ENCODE data around the gene COPS4.
"Not testable (repeated sequence)": the region's sequence is repeated elsewhere in the genome, so short reads cannot be mapped to it uniquely, and the experiment has no call there.

The COPS4 gene

DNA sequence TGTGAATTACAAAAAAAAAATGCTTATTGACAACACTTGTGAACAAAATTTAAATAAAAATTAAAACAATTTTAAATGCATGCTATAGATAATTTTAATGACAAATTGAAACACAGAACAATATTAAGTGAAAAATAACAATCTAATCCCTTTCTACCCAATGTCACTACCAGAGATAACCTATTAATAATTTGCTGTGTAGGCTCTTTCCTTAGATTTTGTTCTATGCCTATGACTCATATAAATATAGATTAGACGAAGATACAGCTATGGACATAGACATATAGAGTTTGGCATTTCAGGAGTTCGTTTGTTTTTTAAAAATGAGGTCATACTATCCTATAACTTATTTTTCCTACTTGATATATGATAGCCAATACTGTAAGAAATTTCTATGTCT, 61.4 kb downstream of the COPS4 start:
- no peaks in the 10 kb centered on the region for H3K36me3 ChIP-seq (ENCODE audit: insufficient read depth, low read depth, low read length)
- H3K9ac ChIP-seq (ENCODE audit: low read depth, low read length) = no peak overlapping the region

GRCh38 chr4:83104991-83105390, 70.0 kb downstream of the COPS4 start:
- Histone ChIP-seq H3K9ac (ENCODE audit: low read depth, low read length) (no peak overlapping the region), H3K4me1 (ENCODE audit: insufficient read depth, low read length) (no peaks in the 10 kb centered on the region), H3K9me3 (ENCODE audit: insufficient read depth, low read depth, low read length) (no peaks in the 10 kb centered on the region), H3K36me3 (ENCODE audit: insufficient read depth, low read depth, low read length) (no peaks in the 10 kb centered on the region), H3K27ac (ENCODE audit: low read length) (no peak overlapping the region), H3K27me3 (ENCODE audit: insufficient read depth, low read length) (peaks cover 14% of the 10 kb centered on the region), H3K4me3 (ENCODE audit: low read length) (no peak overlapping the region)

More for the DNA sequence above, 61.4 kb downstream of the COPS4 start:
- no peak overlapping the region for H3K27ac ChIP-seq (ENCODE audit: low read length)
- H3K4me1 ChIP-seq (ENCODE audit: insufficient read depth, low read length) = no peaks in the 10 kb centered on the region
- no peaks in the 10 kb centered on the region for H3K27me3 ChIP-seq (ENCODE audit: insufficient read depth, low read length)
- H3K9me3 ChIP-seq (ENCODE audit: insufficient read depth, low read depth, low read length) = no peaks in the 10 kb centered on the region
- no peak overlapping the region for H3K4me3 ChIP-seq (ENCODE audit: low read length)

DNA sequence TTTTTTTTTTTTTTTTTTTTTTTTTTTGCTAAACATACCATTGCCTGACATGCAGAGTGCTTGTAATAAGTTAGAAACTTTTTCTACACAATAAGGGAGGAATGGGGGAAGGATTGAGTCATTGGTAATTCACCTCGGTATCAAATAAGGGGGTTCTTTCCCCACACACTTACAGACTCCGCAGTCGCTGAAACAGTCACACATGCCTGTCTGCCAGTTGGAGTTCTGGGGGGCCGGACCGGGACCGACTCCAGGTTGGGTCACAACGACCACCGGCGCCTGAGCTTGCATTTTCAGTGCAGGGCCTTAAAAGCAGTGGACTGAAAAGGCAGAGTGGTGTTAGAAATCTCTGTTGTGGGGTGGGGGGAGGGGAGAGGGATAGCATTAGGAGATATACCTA, 72.6 kb downstream of the COPS4 start:
- no peaks in the 10 kb centered on the region; the same call in 1 of the 2 replicates for H3K4me1 ChIP-seq (ENCODE audit: insufficient read depth, low read length)
- H3K27ac ChIP-seq (ENCODE audit: low read length) = no peak overlapping the region
- H3K36me3 ChIP-seq (ENCODE audit: insufficient read depth, low read depth, low read length) = no peaks in the 10 kb centered on the region
- H3K9me3 ChIP-seq (ENCODE audit: insufficient read depth, low read depth, low read length) = no peaks in the 10 kb centered on the region
- H3K27me3 ChIP-seq (ENCODE audit: insufficient read depth, low read length) = peaks cover 14% of the 10 kb centered on the region
- H3K4me3 ChIP-seq (ENCODE audit: low read length) = no peak overlapping the region
- H3K9ac ChIP-seq (ENCODE audit: low read depth, low read length) = no peak overlapping the region

DNA sequence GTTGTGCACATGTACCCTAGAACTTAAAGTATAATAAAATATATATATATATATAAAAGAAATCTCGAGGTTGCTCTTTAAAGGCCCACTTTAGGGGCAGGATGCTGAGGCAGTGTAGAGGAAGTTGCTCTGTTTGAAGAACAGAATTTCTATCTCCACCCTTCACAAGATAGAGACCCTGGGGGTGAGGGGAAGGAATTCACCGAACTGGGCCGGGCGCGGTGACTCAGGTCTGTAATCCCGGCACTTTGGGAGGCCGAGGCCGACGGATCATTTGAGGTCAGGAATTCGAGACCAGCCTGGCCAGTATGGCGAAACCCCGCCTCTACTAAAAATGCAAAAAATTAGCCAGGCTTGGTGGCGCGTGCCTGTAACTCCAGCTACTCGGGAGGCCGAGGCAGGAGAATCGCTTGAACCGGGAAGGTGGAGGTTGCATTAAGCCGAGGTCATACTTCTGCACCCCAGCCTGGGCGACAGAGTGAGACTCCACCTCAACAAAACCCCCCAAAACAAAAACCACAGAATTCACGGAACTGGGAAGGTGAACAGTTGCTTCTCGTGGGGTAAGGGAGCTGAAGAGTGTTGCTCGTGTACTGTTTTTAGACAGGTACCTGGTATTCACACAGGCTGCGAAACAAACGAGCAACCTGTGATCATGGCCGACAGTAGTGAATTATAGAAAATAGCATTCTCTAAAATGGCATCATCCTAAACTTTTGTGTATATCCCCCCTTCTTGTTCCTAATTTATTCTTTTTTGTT, 73.3 kb downstream of the COPS4 start:
- peaks cover 14% of the 10 kb centered on the region for H3K27me3 ChIP-seq (ENCODE audit: insufficient read depth, low read length)
- H3K9ac ChIP-seq (ENCODE audit: low read depth, low read length) = no peak overlapping the region
- H3K4me3 ChIP-seq (ENCODE audit: low read length) = no peak overlapping the region
- H3K4me1 ChIP-seq (ENCODE audit: insufficient read depth, low read length) = no peaks in the 10 kb centered on the region; the same call in 1 of the 2 replicates
- H3K9me3 ChIP-seq (ENCODE audit: insufficient read depth, low read depth, low read length) = no peaks in the 10 kb centered on the region
- no peaks in the 10 kb centered on the region for H3K36me3 ChIP-seq (ENCODE audit: insufficient read depth, low read depth, low read length)
- H3K27ac ChIP-seq (ENCODE audit: low read length) = no peak overlapping the region

- peak overlapping the region; percentile 38; the same call in 1 of the 2 replicates for H3K9ac ChIP-seq (ENCODE audit: low read depth, low read length)
- H3K36me3 ChIP-seq (ENCODE audit: insufficient read depth, low read depth, low read length) = no peaks in the 10 kb centered on the region
- H3K27me3 ChIP-seq (ENCODE audit: insufficient read depth, low read length) = peaks cover 14% of the 10 kb centered on the region
- no peak overlapping the region for H3K27ac ChIP-seq (ENCODE audit: low read length)
- peak overlapping the region; percentile 62 for H3K4me3 ChIP-seq (ENCODE audit: low read length)
- no peaks in the 10 kb centered on the region for H3K9me3 ChIP-seq (ENCODE audit: insufficient read depth, low read depth, low read length)
- H3K4me1 ChIP-seq (ENCODE audit: insufficient read depth, low read length) = peaks cover 3% of the 10 kb centered on the region
Measured at GRCh38 chr4:83109480-83110222, 74.7 kb downstream of the COPS4 start.

DNA sequence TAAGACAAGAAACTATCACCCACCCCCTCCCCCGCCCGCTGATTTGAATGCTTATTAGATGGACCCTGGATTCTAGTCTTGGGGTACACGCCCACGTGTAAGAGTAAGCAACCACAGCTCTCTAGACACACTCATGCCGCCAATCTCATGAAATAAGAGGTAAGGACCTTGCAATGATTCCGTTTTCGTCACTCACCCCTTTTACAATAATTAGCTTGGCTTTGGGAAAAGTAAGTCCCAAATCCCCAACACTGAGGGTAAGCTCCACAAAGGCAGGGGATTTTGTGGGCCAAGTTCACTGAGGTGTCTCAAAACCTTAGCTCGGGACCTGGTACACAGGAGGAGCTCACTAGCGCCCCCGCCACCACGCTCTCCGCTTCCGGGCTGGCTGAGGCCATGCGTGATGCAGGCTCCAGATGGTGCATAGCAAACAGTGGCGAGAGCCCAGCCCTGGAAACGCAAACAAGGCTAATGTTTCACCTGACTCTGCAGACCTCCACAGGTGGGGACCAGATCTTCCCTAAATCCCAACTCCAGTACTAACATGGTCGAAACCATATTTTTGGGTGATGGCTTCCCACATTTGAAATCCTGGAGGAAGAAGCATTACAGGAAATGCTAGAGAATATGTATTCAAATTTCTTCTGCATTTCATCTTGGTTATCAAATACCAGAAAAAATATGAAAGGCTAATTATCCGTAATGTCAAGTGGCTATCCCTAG, 75.4 kb downstream of the COPS4 start:
- Histone ChIP-seq H3K36me3 (ENCODE audit: insufficient read depth, low read depth, low read length) (no peaks in the 10 kb centered on the region), H3K4me1 (ENCODE audit: insufficient read depth, low read length) (peaks cover 10% of the 10 kb centered on the region), H3K9ac (ENCODE audit: low read depth, low read length) (peak overlapping the region; percentile 38; the same call in 1 of the 2 replicates), H3K27me3 (ENCODE audit: insufficient read depth, low read length) (peaks cover 14% of the 10 kb centered on the region), H3K4me3 (ENCODE audit: low read length) (peak overlapping the region; percentile 62), H3K27ac (ENCODE audit: low read length) (no peak overlapping the region), H3K9me3 (ENCODE audit: insufficient read depth, low read depth, low read length) (no peaks in the 10 kb centered on the region)

DNA sequence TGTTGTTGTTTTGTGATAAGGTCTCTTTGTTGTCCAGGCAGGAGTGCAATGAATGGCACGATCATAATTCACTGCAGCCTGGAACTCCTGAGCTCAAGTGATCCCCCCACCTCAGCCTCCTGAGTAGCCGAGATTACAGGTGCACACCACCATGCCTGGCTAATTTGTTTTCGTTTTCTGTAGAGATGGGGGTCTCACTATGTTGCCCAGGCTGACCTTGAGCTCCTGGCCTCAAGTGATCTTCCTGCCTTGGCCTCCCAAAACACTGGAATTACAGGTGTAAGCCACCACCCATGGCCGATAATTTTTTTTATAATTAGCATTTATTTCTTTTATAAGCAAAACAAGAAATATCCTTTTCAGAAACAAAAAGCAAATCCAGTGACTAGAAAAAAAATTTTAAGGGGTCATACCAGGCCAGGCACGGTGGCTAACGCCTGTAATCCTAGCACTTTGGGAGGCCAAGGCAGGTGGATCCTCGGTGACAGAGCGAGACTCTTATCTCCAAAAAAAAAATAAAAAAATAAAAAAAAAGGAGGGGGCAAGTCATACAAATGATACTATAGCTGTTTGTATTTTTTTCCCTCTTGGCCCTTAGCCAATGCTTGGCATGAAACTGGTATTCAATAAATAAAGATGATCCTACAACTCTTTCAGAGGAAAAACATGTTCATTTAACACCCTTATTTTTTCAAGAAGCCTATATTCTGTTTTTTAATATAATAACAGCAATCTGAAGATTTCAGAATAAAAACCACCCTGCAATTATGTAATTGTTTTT, 76.2 kb downstream of the COPS4 start:
- H3K27me3 ChIP-seq (ENCODE audit: insufficient read depth, low read length) = peaks cover 14% of the 10 kb centered on the region
- H3K4me1 ChIP-seq (ENCODE audit: insufficient read depth, low read length) = peaks cover 11% of the 10 kb centered on the region
- no peaks in the 10 kb centered on the region for H3K9me3 ChIP-seq (ENCODE audit: insufficient read depth, low read depth, low read length)
- no peaks in the 10 kb centered on the region for H3K36me3 ChIP-seq (ENCODE audit: insufficient read depth, low read depth, low read length)
- no peak overlapping the region for H3K4me3 ChIP-seq (ENCODE audit: low read length)
- H3K27ac ChIP-seq (ENCODE audit: low read length) = no peak overlapping the region
- H3K9ac ChIP-seq (ENCODE audit: low read depth, low read length) = no peak overlapping the region

DNA sequence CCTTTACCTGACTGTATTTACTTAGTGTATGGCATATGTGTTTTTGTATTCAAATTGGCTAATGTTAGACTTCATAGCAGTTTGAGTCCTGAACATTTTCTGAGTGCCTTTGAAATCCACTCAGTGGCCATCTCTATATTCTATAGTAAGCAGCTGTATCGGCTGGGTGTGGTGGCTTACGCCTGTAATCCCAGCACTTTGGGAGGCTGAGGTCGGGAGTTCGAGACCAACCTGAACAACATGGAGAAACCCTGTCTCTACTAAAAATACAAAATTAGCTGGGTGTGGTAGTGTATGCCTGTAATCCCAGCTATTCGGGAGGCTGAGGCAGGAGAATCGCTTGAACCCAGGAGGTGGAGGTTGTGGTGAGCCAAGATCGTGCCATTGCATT, 76.8 kb downstream of the COPS4 start:
- H3K9ac ChIP-seq (ENCODE audit: low read depth, low read length); H3K4me3 ChIP-seq (ENCODE audit: low read length); H3K36me3 ChIP-seq (ENCODE audit: insufficient read depth, low read depth, low read length); H3K9me3 ChIP-seq (ENCODE audit: insufficient read depth, low read depth, low read length); H3K27ac ChIP-seq (ENCODE audit: low read length): not testable (repeated sequence)
- Histone ChIP-seq H3K27me3 (ENCODE audit: insufficient read depth, low read length) (peaks cover 14% of the 10 kb centered on the region), H3K4me1 (ENCODE audit: insufficient read depth, low read length) (peaks cover 11% of the 10 kb centered on the region)

GRCh38 chr4:83112231-83112630, 77.2 kb downstream of the COPS4 start:
- H3K9me3 ChIP-seq (ENCODE audit: insufficient read depth, low read depth, low read length) = no peaks in the 10 kb centered on the region
- H3K27ac ChIP-seq (ENCODE audit: low read length) = no peak overlapping the region
- peaks cover 11% of the 10 kb centered on the region for H3K4me1 ChIP-seq (ENCODE audit: insufficient read depth, low read length)
- no peaks in the 10 kb centered on the region for H3K36me3 ChIP-seq (ENCODE audit: insufficient read depth, low read depth, low read length)
- H3K4me3 ChIP-seq (ENCODE audit: low read length) = no peak overlapping the region
- H3K9ac ChIP-seq (ENCODE audit: low read depth, low read length) = no peak overlapping the region
- H3K27me3 ChIP-seq (ENCODE audit: insufficient read depth, low read length) = peaks cover 14% of the 10 kb centered on the region

GRCh38 chr4:83112678-83113428, 77.9 kb downstream of the COPS4 start:
- H3K9me3 ChIP-seq (ENCODE audit: insufficient read depth, low read depth, low read length) = no peaks in the 10 kb centered on the region
- no peaks in the 10 kb centered on the region for H3K36me3 ChIP-seq (ENCODE audit: insufficient read depth, low read depth, low read length)
- no peak overlapping the region for H3K27ac ChIP-seq (ENCODE audit: low read length)
- no peak overlapping the region for H3K4me3 ChIP-seq (ENCODE audit: low read length)
- H3K4me1 ChIP-seq (ENCODE audit: insufficient read depth, low read length) = peaks cover 11% of the 10 kb centered on the region
- peaks cover 14% of the 10 kb centered on the region for H3K27me3 ChIP-seq (ENCODE audit: insufficient read depth, low read length)
- H3K9ac ChIP-seq (ENCODE audit: low read depth, low read length) = no peak overlapping the region

DNA sequence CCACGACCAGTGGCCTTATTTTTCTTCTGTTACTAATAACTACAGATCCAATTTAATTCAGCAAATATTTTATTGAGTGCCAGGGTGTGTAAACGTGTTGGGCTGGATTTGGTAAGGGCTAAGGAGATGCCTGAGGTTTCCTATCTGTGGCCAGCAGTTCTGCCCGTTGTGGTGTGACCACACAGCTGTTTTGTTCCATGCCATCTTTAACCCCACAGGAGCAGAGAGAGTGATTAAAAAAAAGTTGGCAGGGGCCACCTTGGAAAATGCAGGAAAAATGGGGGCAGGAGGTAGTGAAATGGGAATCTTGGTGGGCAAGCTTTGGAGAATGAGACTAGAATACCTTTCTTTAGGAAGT, 78.4 kb downstream of the COPS4 start:
- H3K27me3 ChIP-seq (ENCODE audit: insufficient read depth, low read length) = peaks cover 10% of the 10 kb centered on the region
- H3K9ac ChIP-seq (ENCODE audit: low read depth, low read length) = no peak overlapping the region
- no peaks in the 10 kb centered on the region for H3K36me3 ChIP-seq (ENCODE audit: insufficient read depth, low read depth, low read length)
- no peaks in the 10 kb centered on the region for H3K9me3 ChIP-seq (ENCODE audit: insufficient read depth, low read depth, low read length)
- H3K27ac ChIP-seq (ENCODE audit: low read length) = no peak overlapping the region
- no peak overlapping the region for H3K4me3 ChIP-seq (ENCODE audit: low read length)
- peaks cover 11% of the 10 kb centered on the region for H3K4me1 ChIP-seq (ENCODE audit: insufficient read depth, low read length)
